Tracheal epithelial cell (primary cell): Measurements from ENCODE around the gene PAK1. TPM values are rescaled to one million over a fixed set of nuclear protein-coding genes. Genes with fewer than 3 reads are reported as not detected.

Source experiments
- total RNA-seq: library from RNA; depleted of rRNA; stranded (reverse); fragments of >200 nt; gene quantifications from 2 replicates; pipeline ENCODE4 v1.2.1, GENCODE V29; 2014

Gene PAK1
- total RNA-seq = 31.1 and 36.9 TPM in 2 replicates

GRCh38 chr11:77473801-77474683 lies at the start of gene PAK1:
TSS of gene PAK1 (minus strand) at chr11:77474094. CDS start at chr11:77392520, 81,574 bp downstream.

GRCh38 chr11:77301510-77301909 lies 172.4 kb downstream of the PAK1 start, which contains the start of gene GDPD4:
TSS of gene GDPD4 (minus strand) at chr11:77301686. CDS start at chr11:77285137, 16,549 bp downstream.

Other genes starting within 250 kb of the PAK1 start
- not detected in 2 replicates for gene GDPD4, start 172.4 kb downstream of the PAK1 start, total RNA-seq
- gene AQP11, start 115.9 kb upstream of the PAK1 start, total RNA-seq = 0.24 TPM in 1 of 2 replicates, not detected in the other
- 171 and 182 TPM in 2 replicates for gene CLNS1A, start 163.7 kb upstream of the PAK1 start, total RNA-seq